Articular chondrocyte of knee joint (primary cell): ENCODE results near the gene RAMP3. TPM values are rescaled to one million over a fixed set of nuclear protein-coding genes. Genes with fewer than 3 reads are reported as not detected.

Source experiments
- total RNA-seq: library from RNA; depleted of rRNA; stranded (reverse); fragments of >200 nt; gene quantifications from 2 replicates; pipeline ENCODE4 v1.2.3, GENCODE V29; 2012

Gene RAMP3
- total RNA-seq = 0.11 and 0.13 TPM in 2 replicates

GRCh38 chr7:45157653-45158401 is at the start of gene RAMP3:
RAMP3 (plus strand) TSS chr7:45157791; CDS start chr7:45157829, 38 bp downstream.

GRCh38 chr7:45111298-45112223 is 46.0 kb upstream of the RAMP3 start, which contains the start of gene TBRG4:
TBRG4 (minus strand) TSS chr7:45111697; CDS start chr7:45109237, 2,460 bp downstream.

Other genes starting within 250 kb of the RAMP3 start
- gene MYO1G, start 178.8 kb upstream of the RAMP3 start, total RNA-seq = under 0.01 TPM in 2 replicates
- gene CCM2, start 157.6 kb upstream of the RAMP3 start, total RNA-seq = 25.2 and 27.8 TPM in 2 replicates
- gene NACAD, start 68.8 kb upstream of the RAMP3 start, total RNA-seq = 1.9 and 2.5 TPM in 2 replicates
- gene TBRG4, start 46.1 kb upstream of the RAMP3 start, total RNA-seq = 34.6 and 38.7 TPM in 2 replicates